ENCODE measurements around the gene STK32A.
"Not testable (repeated sequence)": the region's sequence is repeated elsewhere in the genome, so short reads cannot be mapped to it uniquely, and the experiment has no call there.

STK32A gene

GRCh38 chr5:147234825-147235635 lies at the start of gene STK32A:
TSS of gene STK32A (plus strand) at chr5:147235026. CDS start at chr5:147239635, 4,609 bp downstream.
- DNase-seq: no peak

GRCh38 chr5:147187099-147187540 lies 47.7 kb upstream of the STK32A start:
- DNase-seq: no peak

- peak; percentile 66 for DNase-seq
Observed at GRCh38 chr5:147188200-147189108, 46.4 kb upstream of the STK32A start.

GRCh38 chr5:147189109-147189424 lies 45.8 kb upstream of the STK32A start:
- DNase-seq: no peak

GRCh38 chr5:147190331-147190730 lies 44.5 kb upstream of the STK32A start:
- DNase-seq: no peak

- no peak for DNase-seq
Observed at GRCh38 chr5:147193123-147193522, 41.7 kb upstream of the STK32A start.

GRCh38 chr5:147200004-147200403 lies 34.8 kb upstream of the STK32A start:
- no peak for DNase-seq

- no peak for DNase-seq
Observed at GRCh38 chr5:147203213-147203612, 31.6 kb upstream of the STK32A start.

- no peak for DNase-seq
Observed at GRCh38 chr5:147204576-147204975, 30.2 kb upstream of the STK32A start.

GRCh38 chr5:147208134-147208533 lies 26.7 kb upstream of the STK32A start:
- DNase-seq: no peak

- peak; percentile 36 for DNase-seq
Observed at GRCh38 chr5:147216552-147217154, 18.2 kb upstream of the STK32A start.

- no peak for DNase-seq
Observed at GRCh38 chr5:147223343-147223742, 11.5 kb upstream of the STK32A start.

- peak; percentile 3 for DNase-seq
Observed at GRCh38 chr5:147223948-147224791, 10.7 kb upstream of the STK32A start.

GRCh38 chr5:147225938-147226337 lies 8.9 kb upstream of the STK32A start:
- DNase-seq: no peak

- no peak for DNase-seq
Observed at GRCh38 chr5:147226512-147226911, 8.3 kb upstream of the STK32A start.

GRCh38 chr5:147234239-147234824 lies 494 bp upstream of the STK32A start:
- no peak for DNase-seq

- DNase-seq: no peak
Observed at GRCh38 chr5:147240266-147240985, 5.6 kb downstream of the STK32A start.

GRCh38 chr5:147243238-147243637 lies 8.4 kb downstream of the STK32A start:
- DNase-seq: not testable (repeated sequence)

- DNase-seq: no peak
Observed at GRCh38 chr5:147245381-147246165, 10.7 kb downstream of the STK32A start.

- DNase-seq: no peak
Observed at GRCh38 chr5:147248561-147248960, 13.7 kb downstream of the STK32A start.

- no peak for DNase-seq
Observed at GRCh38 chr5:147259837-147260236, 25.0 kb downstream of the STK32A start.

All from CD4-positive, alpha-beta T cell treated with Interleukin-21 for 1 hour (primary cell).